Measurements from ENCODE around the gene SETD5. TPM values are rescaled to one million over a fixed set of nuclear protein-coding genes. Genes with fewer than 3 reads are reported as not detected.

SETD5 gene
- total RNA-seq, 3 donors from 2014 or later (not counting 1 experiment from before 2014, with no cell fraction given) = 106 to 154 (median 140) TPM

DNA sequence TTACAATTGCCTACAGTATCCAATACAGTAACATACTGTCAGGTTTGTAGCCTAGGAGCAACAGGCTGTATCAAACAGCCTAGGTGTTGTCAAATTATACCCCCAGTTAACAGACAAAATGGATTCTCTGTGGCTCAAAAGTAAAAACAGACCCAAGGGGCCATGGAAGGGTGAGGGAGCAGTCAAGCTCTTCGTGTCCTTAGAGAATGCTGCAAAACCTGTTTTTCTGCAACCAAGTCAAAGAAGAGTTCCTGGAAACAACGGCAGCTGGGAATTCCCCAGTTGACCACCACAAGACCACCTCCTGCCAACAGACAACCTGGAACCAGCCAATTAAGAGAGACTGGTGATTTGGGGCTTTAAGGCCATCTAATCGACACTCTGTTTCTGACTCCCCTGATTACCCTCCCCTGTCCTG, 45.7 kb upstream of the SETD5 start:
- H3K9me3 Mint-ChIP-seq = no peaks in the 10 kb centered on the region

GRCh38 chr3:9352917-9353752, 44.3 kb upstream of the SETD5 start:
- Mint-ChIP-seq H3K27me3 (ENCODE audit: low read depth in 2 of 2) (no peaks in the 10 kb centered on the region), H3K27ac (peak overlapping the region in 1 of 2 donors; percentile 14), H3K4me3 (no peak overlapping the region), H3K4me1 (peaks cover 5 to 6% of the 10 kb centered on the region in 2 donors), H3K36me3 (no peaks in the 10 kb centered on the region), H3K9me3 (no peaks in the 10 kb centered on the region)
- Histone ChIP-seq H3K27me3 (ENCODE audit: control insufficient read depth, insufficient read depth, low read length) (no peaks in the 10 kb centered on the region), H3K36me3 (ENCODE audit: control insufficient read depth, insufficient read depth, low read length) (no peaks in the 10 kb centered on the region), H3K4me1 (ENCODE audit: control insufficient read depth, insufficient read depth, low read length) (no peaks in the 10 kb centered on the region), H3K9me3 (ENCODE audit: control insufficient read depth, insufficient read depth, low read length) (no peaks in the 10 kb centered on the region), H3K27ac (ENCODE audit: low read length) (no peak overlapping the region), H3K4me3 (ENCODE audit: low read length) (no peak overlapping the region)
- intact Hi-C loops (cut with micrococcal nuclease) = loop anchor here (1.0 kb wide), 2 partner anchors 9 to 70 kb away; no protein-coding TSS in a partner anchor
- 40% methylated on average over 6 of the region's 7 CpGs for WGBS (ENCODE audit: insufficient coverage)
- peak; percentile 46 to 80 for DNase-seq
- peak; percentile 73 to 85 (median 79) for ATAC-seq
- peak; percentile 76 for TF ChIP-seq CTCF (IDR thresholded peaks at IDR 0.05)

More for the DNA sequence above, 45.7 kb upstream of the SETD5 start:
- Mint-ChIP-seq H3K4me1 (peaks cover 5 to 6% of the 10 kb centered on the region in 2 donors), H3K27ac (no peak overlapping the region), H3K36me3 (no peaks in the 10 kb centered on the region), H3K4me3 (no peak overlapping the region), H3K27me3 (ENCODE audit: low read depth in 2 of 2) (no peaks in the 10 kb centered on the region)
- no peak for DNase-seq
- H3K36me3 ChIP-seq (ENCODE audit: control insufficient read depth, insufficient read depth, low read length) = no peaks in the 10 kb centered on the region
- H3K27ac ChIP-seq (ENCODE audit: low read length) = no peak overlapping the region
- no peaks in the 10 kb centered on the region for H3K4me1 ChIP-seq (ENCODE audit: control insufficient read depth, insufficient read depth, low read length)
- no peak overlapping the region for H3K4me3 ChIP-seq (ENCODE audit: low read length)
- no peak for ATAC-seq
- no peaks in the 10 kb centered on the region for H3K9me3 ChIP-seq (ENCODE audit: control insufficient read depth, insufficient read depth, low read length)
- intact Hi-C loops (cut with micrococcal nuclease) = no loop called here
- H3K27me3 ChIP-seq (ENCODE audit: control insufficient read depth, insufficient read depth, low read length) = no peaks in the 10 kb centered on the region
- TF ChIP-seq CTCF (IDR thresholded peaks at IDR 0.05) = no peak
- 60% methylated on average over 3 of the region's 3 CpGs for WGBS (ENCODE audit: insufficient coverage)

GRCh38 chr3:9361691-9362388, 35.6 kb upstream of the SETD5 start:
- ATAC-seq = no peak
- no peak for DNase-seq
- TF ChIP-seq CTCF (IDR thresholded peaks at IDR 0.05) = no peak
- no peak overlapping the region for H3K27ac ChIP-seq (ENCODE audit: low read length)
- intact Hi-C loops (cut with micrococcal nuclease) = loop anchor here (1.0 kb wide), 2 partner anchors 9 to 34 kb away; no protein-coding TSS in a partner anchor
- H3K9me3 Mint-ChIP-seq = no peaks in the 10 kb centered on the region
- no peak overlapping the region for H3K4me3 Mint-ChIP-seq
- H3K4me1 ChIP-seq (ENCODE audit: control insufficient read depth, insufficient read depth, low read length) = peaks cover 11% of the 10 kb centered on the region
- H3K27ac Mint-ChIP-seq = peak overlapping the region in 1 of 2 donors; percentile 98
- no peak overlapping the region for H3K4me3 ChIP-seq (ENCODE audit: low read length)
- WGBS (ENCODE audit: insufficient coverage) = 97% methylated on average over 4 of the region's 5 CpGs
- H3K4me1 Mint-ChIP-seq = peaks cover 9 to 10% of the 10 kb centered on the region in 2 donors
- H3K9me3 ChIP-seq (ENCODE audit: control insufficient read depth, insufficient read depth, low read length) = no peaks in the 10 kb centered on the region
- peaks cover 14% of the 10 kb centered on the region for H3K36me3 ChIP-seq (ENCODE audit: control insufficient read depth, insufficient read depth, low read length)
- no peaks in the 10 kb centered on the region for H3K27me3 ChIP-seq (ENCODE audit: control insufficient read depth, insufficient read depth, low read length)
- H3K36me3 Mint-ChIP-seq = no peaks in the 10 kb centered on the region
- peaks cover 0 to 8% of the 10 kb centered on the region in 2 donors for H3K27me3 Mint-ChIP-seq (ENCODE audit: low read depth in 2 of 2)
